ENCODE measurements around the gene SHQ1. TPM values are rescaled to one million over a fixed set of nuclear protein-coding genes. Genes with fewer than 3 reads are reported as not detected.

The SHQ1 gene
- total RNA-seq, 2 donors from 2014 or later, result 10.9 to 25.0 TPM

- H3K4me3 ChIP-seq, result no peak overlapping the region
- DNase-seq, result no peak
- H3K36me3 ChIP-seq, result no peaks in the 10 kb centered on the region
- no peaks in the 10 kb centered on the region for H3K9me3 ChIP-seq
- no peaks in the 10 kb centered on the region for H3K27me3 ChIP-seq
- TF ChIP-seq CTCF (IDR thresholded peaks at IDR 0.05), result no peak
- no peaks in the 10 kb centered on the region for H3K4me1 ChIP-seq
- intact Hi-C loops (cut with DNase I), result no loop called here
- H3K9ac ChIP-seq (ENCODE audit: low read depth in 2 of 2, low read length in 2 of 2), result no peak overlapping the region
- no peak overlapping the region for H3K27ac ChIP-seq
These were observed 78.3 kb downstream of the SHQ1 start for GRCh38 chr3:72769758-72770540.

- H3K9ac ChIP-seq (ENCODE audit: low read depth in 2 of 2, low read length in 2 of 2), result no peak overlapping the region
- no peak overlapping the region for H3K27ac ChIP-seq
- H3K36me3 ChIP-seq, result no peaks in the 10 kb centered on the region
- no peaks in the 10 kb centered on the region for H3K4me1 ChIP-seq
- intact Hi-C loops (cut with DNase I), result no loop called here
- DNase-seq, result no peak
- TF ChIP-seq CTCF (IDR thresholded peaks at IDR 0.05), result no peak
- no peaks in the 10 kb centered on the region for H3K9me3 ChIP-seq
- no peak overlapping the region for H3K4me3 ChIP-seq
- no peaks in the 10 kb centered on the region for H3K27me3 ChIP-seq
These were observed 79.3 kb downstream of the SHQ1 start for GRCh38 chr3:72768936-72769335.

GRCh38 chr3:72768481-72768880 is 79.8 kb downstream of the SHQ1 start:
- no peak for TF ChIP-seq CTCF (IDR thresholded peaks at IDR 0.05)
- Histone ChIP-seq H3K27me3 (no peaks in the 10 kb centered on the region), H3K27ac (no peak overlapping the region), H3K9ac (ENCODE audit: low read depth in 2 of 2, low read length in 2 of 2) (no peak overlapping the region), H3K36me3 (no peaks in the 10 kb centered on the region), H3K4me1 (no peaks in the 10 kb centered on the region), H3K4me3 (no peak overlapping the region), H3K9me3 (no peaks in the 10 kb centered on the region)
- DNase-seq, result no peak
- intact Hi-C loops (cut with DNase I), result no loop called here

- intact Hi-C loops (cut with DNase I), result no loop called here
- DNase-seq, result no peak
- TF ChIP-seq CTCF (IDR thresholded peaks at IDR 0.05), result no peak
These were observed 80.2 kb downstream of the SHQ1 start for GRCh38 chr3:72768006-72768441.

GRCh38 chr3:72766866-72767265 is 81.4 kb downstream of the SHQ1 start:
- no peak for TF ChIP-seq CTCF (IDR thresholded peaks at IDR 0.05)
- H3K9me3 ChIP-seq, result no peaks in the 10 kb centered on the region
- no peaks in the 10 kb centered on the region for H3K36me3 ChIP-seq
- intact Hi-C loops (cut with DNase I), result no loop called here
- H3K4me1 ChIP-seq, result no peaks in the 10 kb centered on the region
- H3K9ac ChIP-seq (ENCODE audit: low read depth in 2 of 2, low read length in 2 of 2), result no peak overlapping the region
- no peak overlapping the region for H3K27ac ChIP-seq
- H3K27me3 ChIP-seq, result no peaks in the 10 kb centered on the region
- no peak for DNase-seq
- no peak overlapping the region for H3K4me3 ChIP-seq

More at GRCh38 chr3:72768006-72768441, 80.2 kb downstream of the SHQ1 start:
- H3K27ac ChIP-seq, result no peak overlapping the region
- no peaks in the 10 kb centered on the region for H3K36me3 ChIP-seq
- H3K4me1 ChIP-seq, result no peaks in the 10 kb centered on the region
- no peaks in the 10 kb centered on the region for H3K27me3 ChIP-seq
- H3K9me3 ChIP-seq, result no peaks in the 10 kb centered on the region
- no peak overlapping the region for H3K4me3 ChIP-seq
- no peak overlapping the region for H3K9ac ChIP-seq (ENCODE audit: low read depth in 2 of 2, low read length in 2 of 2)

Measured in colonic mucosa (tissue), 4 donors.